GM15510 (cell line): ENCODE measurements around the gene CACYBP.

ENCODE experiments used
- POLR2A ChIP-seq: IDR thresholded peaks from 3 replicates; pipeline ENCODE4 v1.6.1; 2011; ENCODE audit warnings: borderline replicate concordance; ENCODE audit not compliant: insufficient read length; ENCODE audit errors: extremely low read depth

Gene CACYBP

DNA sequence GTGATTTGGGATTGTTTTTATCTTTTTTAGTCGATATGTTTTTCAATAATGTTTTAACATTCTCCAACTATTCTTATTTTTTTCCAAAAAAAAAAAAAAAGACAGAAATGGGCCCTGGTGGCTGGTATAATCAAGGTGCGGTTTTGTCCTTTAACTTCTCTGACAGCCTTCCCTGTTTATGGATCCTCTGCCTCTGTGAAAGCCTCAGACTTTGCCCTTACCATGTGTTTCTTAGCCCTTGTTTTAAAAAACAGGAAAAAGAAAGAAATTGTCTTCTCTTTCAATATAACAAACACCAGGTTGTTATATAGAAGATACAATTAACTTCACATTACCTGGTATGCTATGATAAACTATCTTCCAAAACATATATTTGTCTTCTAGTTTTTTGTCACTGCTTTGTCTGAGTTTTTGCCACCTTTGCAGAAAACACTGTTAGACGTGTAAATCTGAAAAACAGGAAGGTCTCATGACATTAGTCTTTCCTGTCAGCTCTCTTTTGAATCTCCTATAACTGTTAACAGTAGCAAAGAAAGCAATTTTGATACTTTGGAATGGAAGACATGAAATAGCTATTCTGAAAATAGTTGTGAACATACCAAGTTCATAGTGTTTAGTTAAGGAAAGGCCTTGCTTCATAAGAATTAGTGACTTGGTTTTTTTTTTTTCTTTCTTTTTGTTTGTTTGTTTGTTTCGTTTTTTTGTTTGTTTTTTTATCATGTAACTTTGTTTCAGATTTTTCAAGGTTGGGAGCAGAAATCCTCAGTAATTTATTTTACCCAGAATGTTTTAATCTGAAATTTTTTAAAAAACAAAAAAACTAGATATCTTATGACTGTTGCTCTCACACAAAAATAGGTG lies 31.7 kb upstream of the CACYBP start:
- TF ChIP-seq POLR2A, result no peak

DNA sequence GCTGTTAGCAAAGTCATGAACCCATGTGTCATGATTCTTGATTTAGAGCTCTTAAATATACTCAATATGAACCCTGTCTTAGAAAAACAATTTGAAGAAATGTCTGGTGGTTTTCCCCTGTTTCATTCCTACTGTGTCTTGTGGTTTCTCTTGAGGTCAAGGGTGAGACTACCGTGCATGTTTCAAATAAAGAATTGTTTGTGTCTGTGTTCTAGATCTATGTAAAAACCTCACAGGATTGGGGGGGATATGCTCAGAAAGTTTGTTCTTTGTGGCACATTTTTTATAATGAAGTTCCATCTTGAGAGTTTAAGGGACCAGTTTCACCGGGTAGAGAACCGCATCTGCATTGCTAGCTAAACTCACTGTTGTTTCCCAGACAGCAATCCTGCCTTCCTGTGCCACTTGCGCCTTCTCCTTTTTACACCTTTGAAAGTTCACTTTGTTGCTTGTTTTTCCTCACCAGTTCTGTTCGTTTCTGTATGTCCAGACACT lies 30.9 kb upstream of the CACYBP start:
- TF ChIP-seq POLR2A, result no peak

DNA sequence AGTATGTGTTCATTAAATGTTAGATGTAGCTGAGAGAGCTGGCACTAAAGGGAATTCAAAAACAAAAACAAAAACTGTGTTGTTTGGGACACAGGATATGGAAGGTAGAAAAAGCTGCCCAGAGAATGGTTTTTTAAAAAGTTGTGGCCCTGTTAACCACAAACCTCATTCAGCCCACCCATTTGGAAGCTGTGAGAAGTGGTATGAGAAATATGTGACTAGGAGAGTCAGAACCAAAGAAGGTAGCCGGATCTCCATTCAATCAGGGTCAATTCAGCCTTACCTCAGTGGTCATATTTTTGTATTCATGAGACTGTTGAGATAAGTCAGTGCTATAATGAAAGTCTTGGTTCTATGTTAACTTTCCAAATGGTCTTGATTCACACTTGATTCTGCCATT lies 29.8 kb upstream of the CACYBP start:
- TF ChIP-seq POLR2A, result no peak

GRCh38 chr1:174971466-174971865 lies 28.3 kb upstream of the CACYBP start:
- no peak for TF ChIP-seq POLR2A

DNA sequence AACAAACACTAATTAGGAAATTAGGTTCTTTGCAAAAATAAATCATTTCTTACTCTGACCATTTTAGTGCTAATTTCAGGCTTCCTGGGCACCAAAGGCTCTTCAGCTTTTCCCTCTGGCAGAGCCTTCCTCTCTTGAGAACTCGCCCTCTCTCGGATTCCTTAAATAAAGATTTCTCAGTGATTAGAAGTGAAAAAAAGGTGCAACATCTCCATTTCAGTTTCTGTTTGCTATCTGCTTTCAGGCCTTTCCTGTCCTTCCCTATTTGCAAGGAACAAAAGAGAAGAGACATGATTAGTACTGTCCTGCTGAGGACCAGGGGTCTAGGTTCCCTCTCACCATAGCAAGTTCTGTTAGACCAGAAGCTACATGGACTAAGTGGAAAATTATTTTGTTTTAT lies 27.8 kb upstream of the CACYBP start:
- no peak for TF ChIP-seq POLR2A

GRCh38 chr1:174974711-174975119 lies 25.0 kb upstream of the CACYBP start:
- no peak for TF ChIP-seq POLR2A

DNA sequence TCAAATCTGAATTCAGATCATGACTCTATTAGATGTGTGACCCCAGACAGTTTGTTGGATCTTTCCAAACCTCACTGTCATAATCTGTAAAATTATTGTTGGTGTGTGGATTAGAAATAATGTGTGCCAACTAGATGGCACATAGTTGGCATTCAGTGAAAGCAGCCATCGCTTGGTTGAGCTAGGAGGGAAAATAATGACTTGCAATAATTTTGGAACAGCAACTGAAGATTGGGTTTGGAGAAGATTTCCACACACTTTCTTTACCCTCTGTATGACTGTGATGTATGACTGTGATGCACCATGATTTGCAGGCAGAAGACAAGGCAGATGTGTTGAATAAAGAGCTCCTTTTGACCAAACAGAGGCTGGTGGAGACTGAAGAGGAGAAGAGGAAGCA lies 24.0 kb upstream of the CACYBP start:
- TF ChIP-seq POLR2A, result no peak

- TF ChIP-seq POLR2A, result no peak
These were observed 23.2 kb upstream of the CACYBP start for GRCh38 chr1:174976436-174977108.

DNA sequence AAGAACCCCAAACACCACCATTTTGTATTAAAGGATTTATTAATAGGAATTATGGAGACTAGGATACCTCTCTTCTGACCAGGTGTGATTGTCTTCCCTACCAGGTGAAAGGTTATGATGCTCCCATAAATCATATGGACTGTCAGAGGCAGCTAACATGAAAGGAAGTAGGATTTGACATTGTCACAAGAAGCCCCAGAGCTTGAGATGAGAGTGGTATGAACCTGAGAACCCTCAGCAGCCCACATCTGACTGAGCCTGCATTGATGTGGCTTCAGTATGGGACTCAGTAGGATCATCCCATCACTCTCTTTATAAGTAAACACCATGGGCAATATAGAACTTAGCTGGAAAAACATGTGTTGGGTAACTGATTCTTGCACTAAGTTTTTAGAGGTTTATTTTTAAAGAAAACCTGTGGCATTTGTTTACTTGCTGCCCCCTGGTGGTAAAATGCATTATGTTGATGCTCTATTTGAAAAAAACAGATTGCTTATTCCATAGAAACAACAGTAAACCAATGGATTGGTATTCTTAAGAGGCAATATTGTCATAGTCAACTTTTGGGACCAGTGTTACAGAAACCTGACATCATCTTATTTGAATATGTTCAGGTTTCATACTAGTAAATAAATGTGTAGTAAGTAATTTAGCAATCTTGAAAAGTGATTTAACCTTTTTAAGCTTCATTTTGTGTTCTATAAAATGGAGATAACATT lies 16.6 kb upstream of the CACYBP start:
- no peak for TF ChIP-seq POLR2A

DNA sequence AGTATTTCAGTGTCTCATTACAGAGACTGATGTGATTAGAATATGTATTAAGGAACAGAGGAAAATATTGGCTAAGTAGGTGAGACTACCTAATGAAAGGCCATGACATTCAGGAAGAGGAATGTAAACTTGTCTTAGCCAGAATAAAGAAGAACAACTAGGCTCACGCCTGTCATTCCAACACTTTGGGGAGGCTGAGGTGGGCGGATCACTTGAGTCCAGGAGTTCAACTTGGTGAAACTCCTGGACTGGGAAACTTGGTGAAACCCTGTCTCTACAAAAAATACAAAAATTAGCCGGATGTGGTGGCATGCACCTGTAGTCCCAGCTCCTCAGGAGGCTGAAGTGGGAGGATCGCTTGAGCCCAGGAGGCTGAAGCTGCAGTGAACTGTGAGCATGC lies 14.8 kb upstream of the CACYBP start:
- TF ChIP-seq POLR2A, result no peak

DNA sequence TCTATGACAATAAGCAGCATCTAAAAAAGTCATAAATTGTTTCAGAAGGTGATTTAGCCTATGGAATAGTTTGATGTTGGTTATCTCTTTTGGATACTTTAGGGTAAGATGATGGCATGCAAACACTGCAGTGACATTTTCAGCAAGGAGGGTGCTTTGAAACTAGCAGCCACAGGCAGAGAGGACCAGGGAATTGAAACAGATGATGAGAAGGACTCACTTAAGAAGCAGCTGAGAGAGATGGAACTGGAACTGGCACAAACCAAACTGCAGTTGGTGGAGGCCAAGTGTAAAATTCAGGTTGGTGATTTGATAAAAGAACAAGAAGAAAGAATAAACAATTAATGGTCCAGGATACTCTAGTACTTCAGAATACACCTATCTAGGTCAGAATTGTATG lies 11.2 kb upstream of the CACYBP start:
- TF ChIP-seq POLR2A, result no peak

DNA sequence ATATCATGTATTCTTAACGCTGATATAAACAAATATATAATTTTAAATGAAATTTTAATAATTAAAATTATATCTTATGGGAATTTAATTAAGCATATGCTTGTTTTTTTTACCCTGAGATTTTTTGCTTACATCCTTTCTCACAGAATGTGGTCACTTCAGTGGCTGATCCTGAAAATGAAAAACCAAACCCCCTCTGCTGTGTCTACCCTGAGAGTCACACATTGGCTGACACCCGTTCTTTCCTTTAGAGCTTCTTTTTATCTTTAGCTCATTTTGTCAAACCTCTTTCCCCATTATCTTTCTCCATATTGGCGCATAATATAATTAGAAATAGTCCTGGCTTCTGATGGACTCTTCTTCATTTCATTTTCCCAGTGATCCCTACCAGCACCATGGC lies 10.8 kb upstream of the CACYBP start:
- no peak for TF ChIP-seq POLR2A

DNA sequence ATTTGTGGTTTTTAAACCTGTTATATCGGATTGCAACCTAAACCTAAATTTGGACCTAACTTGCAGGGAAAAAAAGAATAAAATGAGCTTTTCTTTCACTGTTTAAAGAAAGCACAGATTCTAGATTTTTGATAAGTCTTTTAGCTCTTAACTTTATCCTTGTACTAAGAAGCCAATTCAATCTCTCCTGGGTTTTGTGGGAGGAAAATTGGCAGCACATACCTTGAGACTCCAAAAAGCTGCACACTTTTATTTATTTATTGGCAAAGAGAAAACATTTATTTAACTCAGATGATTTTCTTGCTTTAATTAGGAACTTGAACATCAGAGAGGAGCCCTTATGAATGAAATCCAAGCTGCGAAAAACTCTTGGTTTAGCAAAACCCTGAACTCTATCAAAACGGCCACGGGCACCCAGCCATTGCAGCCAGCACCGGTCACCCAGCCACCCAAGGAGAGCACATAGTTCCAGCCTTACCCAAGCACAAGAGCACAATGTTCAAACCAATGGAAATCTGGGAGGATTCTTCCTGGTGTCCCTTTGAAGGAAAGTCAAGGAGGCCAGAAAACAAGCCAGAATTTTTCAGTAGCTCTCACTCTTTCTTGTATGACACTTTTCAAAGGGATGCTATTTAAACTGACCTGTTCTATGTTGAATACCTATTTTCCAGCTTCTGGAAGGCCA lies 10.1 kb upstream of the CACYBP start:
- no peak for TF ChIP-seq POLR2A

- TF ChIP-seq POLR2A, result no peak
These were observed 9.3 kb upstream of the CACYBP start for GRCh38 chr1:174990382-174990999.
